H1 (cell line): Measurements from ENCODE around the gene SLC47A2. TPM values are rescaled to one million over a fixed set of nuclear protein-coding genes. Genes with fewer than 3 reads are reported as not detected.

Experiments used
- ASH2L ChIP-seq: fragments of 200-600, 300-600 bp; sonication (generic); IDR thresholded peaks from one replicate; pipeline ENCODE4 v1.7.1; 2017; ENCODE audit warnings: low read length
- CREB1 ChIP-seq: IDR thresholded peaks from 2 replicates; pipeline ENCODE4 v1.6.1; 2012; ENCODE audit warnings: inconsistent platforms
- EZH2 ChIP-seq: fragments of 200-600 bp; sonication (generic); IDR thresholded peaks from 2 replicates; pipeline ENCODE4 v1.7.1; 2012; ENCODE audit warnings: low read depth, mild to moderate bottlenecking, moderate library complexity, low read length, inconsistent platforms; ENCODE audit not compliant: severe bottlenecking
- KDM1A ChIP-seq: fragments of 200-600, 300-600 bp; sonication (generic); IDR thresholded peaks from 2 replicates; pipeline ENCODE4 v1.7.1; 2016; ENCODE audit warnings: mild to moderate bottlenecking, low read length, borderline replicate concordance
- KDM4A ChIP-seq: IDR thresholded peaks from one replicate; pipeline ENCODE4 v1.7.1; 2012; ENCODE audit warnings: low read depth, mild to moderate bottlenecking, moderate library complexity, low read length, inconsistent platforms; ENCODE audit not compliant: severe bottlenecking
- SP2 ChIP-seq: IDR thresholded peaks from 2 replicates; pipeline ENCODE4 v1.6.1; 2012; ENCODE audit warnings: mild to moderate bottlenecking, low read length, inconsistent platforms
- YY1 ChIP-seq: IDR thresholded peaks from 2 replicates; pipeline ENCODE4 v1.6.1; 2011; ENCODE audit warnings: low read depth, mild to moderate bottlenecking, low read length
- polyA plus RNA-seq, 7 experiments: library from polyadenylated mRNA; depleted of rRNA in 3 of 7; stranded (reverse) in 5 of 7; unstranded in 2 of 7; fragments of >200 nt in 5 of 7; fragments of 200-250 nt in 2 of 7; gene quantifications; 1 replicate in 5 of 7; 2 replicates in 1 of 7; 4 replicates in 1 of 7; pipeline versions ENCODE4 v1.2.1 to v1.2.3, GENCODE V29; 2011 to 2013; ENCODE audit warnings: missing spikeins in 2 of 7, mixed read lengths in 2 of 7
- total RNA-seq: library from RNA; stranded (reverse); fragmentation: NEBNext Ultra II Directional; extraction: Animal tissue kit (Norgen Biotek cat#: 25700); gene quantifications from 2 replicates; pipeline ENCODE4 v1.2.1, GENCODE V29; 2021
- TF ChIP-seq, protein P1 (sequence below): fragments of 300-600 bp; sonication (generic); IDR thresholded peaks from 2 replicates; pipeline ENCODE4 v1.7.1; 2012; ENCODE audit warnings: low read length, moderate library complexity, mild to moderate bottlenecking, inconsistent platforms; ENCODE audit not compliant: insufficient replicate concordance
- TF ChIP-seq, protein P2 (sequence below): IDR thresholded peaks from 2 replicates; pipeline ENCODE4 v1.6.1; 2012; ENCODE audit warnings: inconsistent platforms

The SLC47A2 gene
- total and polyA plus RNA-seq, 2 of the 8 experiments (the other 6 are each of a cell fraction or from before 2014, with no cell fraction given) = not detected

DNA sequence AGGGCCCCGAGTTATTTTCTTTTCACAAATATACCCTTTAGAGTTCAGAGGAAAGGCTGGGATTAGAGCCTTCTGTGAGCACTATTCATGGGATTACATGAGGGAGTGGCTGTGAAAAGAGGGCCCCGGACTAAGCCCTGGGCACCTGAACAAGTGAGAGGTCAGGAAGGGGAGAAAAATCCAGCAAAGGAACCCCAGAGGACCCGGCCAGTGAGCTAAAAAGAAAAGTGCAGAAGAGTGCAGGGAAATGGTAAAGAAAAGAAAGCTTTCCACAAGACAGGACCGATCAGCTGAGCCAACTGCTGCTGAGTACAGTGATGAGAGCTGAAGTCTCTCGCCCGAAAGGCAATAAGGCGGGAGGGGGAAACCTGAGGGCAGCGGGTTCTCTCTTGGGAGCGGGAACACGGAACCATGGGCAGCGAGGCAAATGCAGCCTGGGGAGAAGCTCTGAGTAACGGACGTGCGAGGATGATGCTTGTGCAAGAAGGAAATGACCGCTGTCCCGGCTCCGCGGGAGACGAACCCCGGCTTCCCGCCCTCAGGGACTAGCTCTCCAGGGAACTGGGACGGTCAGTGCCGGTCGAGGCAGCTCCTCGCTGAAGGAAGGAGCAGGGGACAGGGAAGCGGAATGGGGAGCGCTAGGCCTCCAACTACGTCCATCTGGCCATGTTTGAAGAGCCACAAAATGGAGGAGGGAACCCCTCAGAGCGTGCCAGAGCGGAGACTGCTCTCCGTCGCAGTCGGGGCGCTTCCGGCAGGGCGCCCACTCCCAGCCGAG is 68.5 kb downstream of the SLC47A2 start (continued):
- TF ChIP-seq, protein P1, sequence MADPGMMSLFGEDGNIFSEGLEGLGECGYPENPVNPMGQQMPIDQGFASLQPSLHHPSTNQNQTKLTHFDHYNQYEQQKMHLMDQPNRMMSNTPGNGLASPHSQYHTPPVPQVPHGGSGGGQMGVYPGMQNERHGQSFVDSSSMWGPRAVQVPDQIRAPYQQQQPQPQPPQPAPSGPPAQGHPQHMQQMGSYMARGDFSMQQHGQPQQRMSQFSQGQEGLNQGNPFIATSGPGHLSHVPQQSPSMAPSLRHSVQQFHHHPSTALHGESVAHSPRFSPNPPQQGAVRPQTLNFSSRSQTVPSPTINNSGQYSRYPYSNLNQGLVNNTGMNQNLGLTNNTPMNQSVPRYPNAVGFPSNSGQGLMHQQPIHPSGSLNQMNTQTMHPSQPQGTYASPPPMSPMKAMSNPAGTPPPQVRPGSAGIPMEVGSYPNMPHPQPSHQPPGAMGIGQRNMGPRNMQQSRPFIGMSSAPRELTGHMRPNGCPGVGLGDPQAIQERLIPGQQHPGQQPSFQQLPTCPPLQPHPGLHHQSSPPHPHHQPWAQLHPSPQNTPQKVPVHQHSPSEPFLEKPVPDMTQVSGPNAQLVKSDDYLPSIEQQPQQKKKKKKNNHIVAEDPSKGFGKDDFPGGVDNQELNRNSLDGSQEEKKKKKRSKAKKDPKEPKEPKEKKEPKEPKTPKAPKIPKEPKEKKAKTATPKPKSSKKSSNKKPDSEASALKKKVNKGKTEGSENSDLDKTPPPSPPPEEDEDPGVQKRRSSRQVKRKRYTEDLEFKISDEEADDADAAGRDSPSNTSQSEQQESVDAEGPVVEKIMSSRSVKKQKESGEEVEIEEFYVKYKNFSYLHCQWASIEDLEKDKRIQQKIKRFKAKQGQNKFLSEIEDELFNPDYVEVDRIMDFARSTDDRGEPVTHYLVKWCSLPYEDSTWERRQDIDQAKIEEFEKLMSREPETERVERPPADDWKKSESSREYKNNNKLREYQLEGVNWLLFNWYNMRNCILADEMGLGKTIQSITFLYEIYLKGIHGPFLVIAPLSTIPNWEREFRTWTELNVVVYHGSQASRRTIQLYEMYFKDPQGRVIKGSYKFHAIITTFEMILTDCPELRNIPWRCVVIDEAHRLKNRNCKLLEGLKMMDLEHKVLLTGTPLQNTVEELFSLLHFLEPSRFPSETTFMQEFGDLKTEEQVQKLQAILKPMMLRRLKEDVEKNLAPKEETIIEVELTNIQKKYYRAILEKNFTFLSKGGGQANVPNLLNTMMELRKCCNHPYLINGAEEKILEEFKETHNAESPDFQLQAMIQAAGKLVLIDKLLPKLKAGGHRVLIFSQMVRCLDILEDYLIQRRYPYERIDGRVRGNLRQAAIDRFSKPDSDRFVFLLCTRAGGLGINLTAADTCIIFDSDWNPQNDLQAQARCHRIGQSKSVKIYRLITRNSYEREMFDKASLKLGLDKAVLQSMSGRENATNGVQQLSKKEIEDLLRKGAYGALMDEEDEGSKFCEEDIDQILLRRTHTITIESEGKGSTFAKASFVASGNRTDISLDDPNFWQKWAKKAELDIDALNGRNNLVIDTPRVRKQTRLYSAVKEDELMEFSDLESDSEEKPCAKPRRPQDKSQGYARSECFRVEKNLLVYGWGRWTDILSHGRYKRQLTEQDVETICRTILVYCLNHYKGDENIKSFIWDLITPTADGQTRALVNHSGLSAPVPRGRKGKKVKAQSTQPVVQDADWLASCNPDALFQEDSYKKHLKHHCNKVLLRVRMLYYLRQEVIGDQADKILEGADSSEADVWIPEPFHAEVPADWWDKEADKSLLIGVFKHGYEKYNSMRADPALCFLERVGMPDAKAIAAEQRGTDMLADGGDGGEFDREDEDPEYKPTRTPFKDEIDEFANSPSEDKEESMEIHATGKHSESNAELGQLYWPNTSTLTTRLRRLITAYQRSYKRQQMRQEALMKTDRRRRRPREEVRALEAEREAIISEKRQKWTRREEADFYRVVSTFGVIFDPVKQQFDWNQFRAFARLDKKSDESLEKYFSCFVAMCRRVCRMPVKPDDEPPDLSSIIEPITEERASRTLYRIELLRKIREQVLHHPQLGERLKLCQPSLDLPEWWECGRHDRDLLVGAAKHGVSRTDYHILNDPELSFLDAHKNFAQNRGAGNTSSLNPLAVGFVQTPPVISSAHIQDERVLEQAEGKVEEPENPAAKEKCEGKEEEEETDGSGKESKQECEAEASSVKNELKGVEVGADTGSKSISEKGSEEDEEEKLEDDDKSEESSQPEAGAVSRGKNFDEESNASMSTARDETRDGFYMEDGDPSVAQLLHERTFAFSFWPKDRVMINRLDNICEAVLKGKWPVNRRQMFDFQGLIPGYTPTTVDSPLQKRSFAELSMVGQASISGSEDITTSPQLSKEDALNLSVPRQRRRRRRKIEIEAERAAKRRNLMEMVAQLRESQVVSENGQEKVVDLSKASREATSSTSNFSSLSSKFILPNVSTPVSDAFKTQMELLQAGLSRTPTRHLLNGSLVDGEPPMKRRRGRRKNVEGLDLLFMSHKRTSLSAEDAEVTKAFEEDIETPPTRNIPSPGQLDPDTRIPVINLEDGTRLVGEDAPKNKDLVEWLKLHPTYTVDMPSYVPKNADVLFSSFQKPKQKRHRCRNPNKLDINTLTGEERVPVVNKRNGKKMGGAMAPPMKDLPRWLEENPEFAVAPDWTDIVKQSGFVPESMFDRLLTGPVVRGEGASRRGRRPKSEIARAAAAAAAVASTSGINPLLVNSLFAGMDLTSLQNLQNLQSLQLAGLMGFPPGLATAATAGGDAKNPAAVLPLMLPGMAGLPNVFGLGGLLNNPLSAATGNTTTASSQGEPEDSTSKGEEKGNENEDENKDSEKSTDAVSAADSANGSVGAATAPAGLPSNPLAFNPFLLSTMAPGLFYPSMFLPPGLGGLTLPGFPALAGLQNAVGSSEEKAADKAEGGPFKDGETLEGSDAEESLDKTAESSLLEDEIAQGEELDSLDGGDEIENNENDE = no peak
- TF ChIP-seq ASH2L (no peak), KDM1A (no peak), YY1 (peak; percentile 86), CREB1 (0 out of 2 replicates have a peak, but pooled peaks have one; percentile 10), EZH2 (no peak), KDM4A (no peak), SP2 (no peak)
- TF ChIP-seq, protein P2, sequence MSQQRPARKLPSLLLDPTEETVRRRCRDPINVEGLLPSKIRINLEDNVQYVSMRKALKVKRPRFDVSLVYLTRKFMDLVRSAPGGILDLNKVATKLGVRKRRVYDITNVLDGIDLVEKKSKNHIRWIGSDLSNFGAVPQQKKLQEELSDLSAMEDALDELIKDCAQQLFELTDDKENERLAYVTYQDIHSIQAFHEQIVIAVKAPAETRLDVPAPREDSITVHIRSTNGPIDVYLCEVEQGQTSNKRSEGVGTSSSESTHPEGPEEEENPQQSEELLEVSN = peak; percentile 88
